Measurements from ENCODE around the gene BOLA2B. TPM values are rescaled to one million over a fixed set of nuclear protein-coding genes. Genes with fewer than 3 reads are reported as not detected.

BOLA2B gene
- total and polyA plus RNA-seq, 2 experiments from 2014 or later: 124 to 211 TPM

DNA sequence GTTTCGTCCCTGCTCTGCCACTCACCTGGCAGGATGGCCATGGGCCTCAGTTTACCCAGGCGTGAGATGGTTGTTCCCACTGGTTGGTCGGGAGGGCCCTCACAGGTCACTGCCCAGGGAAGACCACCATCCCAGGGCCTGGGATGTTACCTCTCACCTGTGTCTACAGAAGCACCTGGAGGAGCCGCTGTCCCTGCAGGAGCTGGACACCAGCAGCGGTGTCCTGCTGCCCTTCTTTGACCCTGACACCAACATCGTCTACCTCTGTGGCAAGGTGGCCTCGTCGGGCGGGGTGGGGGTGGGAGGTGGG lies 6.0 kb downstream of the BOLA2B start:
- 86% methylated on average over 9 of the region's 9 CpGs for WGBS (ENCODE audit: low lambda C conversion rate, missing lambda C conversion rate)
- no peak for TF ChIP-seq EZH2phosphoT487 (IDR thresholded peaks at IDR 0.05; ENCODE audit: low read depth, severe bottlenecking, unreplicated experiment)
- TF ChIP-seq EZH2 (IDR thresholded peaks at IDR 0.05; ENCODE audit: borderline replicate concordance): no peak
- TF ChIP-seq, protein P1, sequence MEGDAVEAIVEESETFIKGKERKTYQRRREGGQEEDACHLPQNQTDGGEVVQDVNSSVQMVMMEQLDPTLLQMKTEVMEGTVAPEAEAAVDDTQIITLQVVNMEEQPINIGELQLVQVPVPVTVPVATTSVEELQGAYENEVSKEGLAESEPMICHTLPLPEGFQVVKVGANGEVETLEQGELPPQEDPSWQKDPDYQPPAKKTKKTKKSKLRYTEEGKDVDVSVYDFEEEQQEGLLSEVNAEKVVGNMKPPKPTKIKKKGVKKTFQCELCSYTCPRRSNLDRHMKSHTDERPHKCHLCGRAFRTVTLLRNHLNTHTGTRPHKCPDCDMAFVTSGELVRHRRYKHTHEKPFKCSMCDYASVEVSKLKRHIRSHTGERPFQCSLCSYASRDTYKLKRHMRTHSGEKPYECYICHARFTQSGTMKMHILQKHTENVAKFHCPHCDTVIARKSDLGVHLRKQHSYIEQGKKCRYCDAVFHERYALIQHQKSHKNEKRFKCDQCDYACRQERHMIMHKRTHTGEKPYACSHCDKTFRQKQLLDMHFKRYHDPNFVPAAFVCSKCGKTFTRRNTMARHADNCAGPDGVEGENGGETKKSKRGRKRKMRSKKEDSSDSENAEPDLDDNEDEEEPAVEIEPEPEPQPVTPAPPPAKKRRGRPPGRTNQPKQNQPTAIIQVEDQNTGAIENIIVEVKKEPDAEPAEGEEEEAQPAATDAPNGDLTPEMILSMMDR (IDR thresholded peaks at IDR 0.05; ENCODE audit: poor library complexity): no peak
- DNase-seq (ENCODE audit: low spot score): no peak
- Histone ChIP-seq H3K4me1 (ENCODE audit: insufficient read depth) (no peaks in the 10 kb centered on the region), H4K20me1 (ENCODE audit: insufficient read depth, poor library complexity, severe bottlenecking) (no peaks in the 10 kb centered on the region), H2AFZ (no peak overlapping the region), H3K36me3 (replicated peaks; ENCODE audit: insufficient read depth, low read depth) (no peaks in the 10 kb centered on the region), H3K9me3 (ENCODE audit: low read depth) (no peaks in the 10 kb centered on the region), H3K4me2 (no peak overlapping the region), H3K4me3 (no peak overlapping the region), H3K79me2 (no peaks in the 10 kb centered on the region), H3K9me2 (replicated peaks; ENCODE audit: insufficient read depth) (no peaks in the 10 kb centered on the region), H3K27ac (no peak overlapping the region), H3K27me3 (no peaks in the 10 kb centered on the region)

DNA sequence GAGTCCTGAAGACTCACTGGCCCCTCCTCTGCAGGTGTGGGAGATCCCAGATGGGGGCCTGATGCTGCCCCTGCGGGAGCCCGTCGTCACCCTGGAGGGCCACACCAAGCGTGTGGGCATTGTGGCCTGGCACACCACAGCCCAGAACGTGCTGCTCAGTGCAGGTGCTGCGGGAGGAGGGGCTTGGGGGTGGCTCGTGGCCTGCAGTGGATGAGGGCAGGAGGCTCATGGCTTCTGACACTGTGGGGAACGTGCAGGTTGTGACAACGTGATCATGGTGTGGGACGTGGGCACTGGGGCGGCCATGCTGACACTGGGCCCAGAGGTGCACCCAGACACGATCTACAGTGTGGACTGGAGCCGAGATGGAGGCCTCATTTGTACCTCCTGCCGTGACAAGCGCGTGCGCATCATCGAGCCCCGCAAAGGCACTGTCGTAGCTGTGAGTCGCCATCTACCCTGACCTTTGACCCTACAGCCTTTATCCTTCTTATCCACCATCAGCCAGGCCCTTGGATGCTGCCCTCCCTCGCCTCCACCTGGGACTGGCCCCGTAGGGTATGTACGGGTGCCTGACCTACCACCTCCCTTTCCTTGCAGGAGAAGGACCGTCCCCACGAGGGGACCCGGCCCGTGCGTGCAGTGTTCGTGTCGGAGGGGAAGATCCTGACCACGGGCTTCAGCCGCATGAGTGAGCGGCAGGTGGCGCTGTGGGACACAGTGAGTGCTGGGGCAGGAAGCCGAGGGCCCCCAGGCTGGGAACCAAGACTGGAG lies 6.5 kb downstream of the BOLA2B start:
- Histone ChIP-seq H3K36me3 (replicated peaks; ENCODE audit: insufficient read depth, low read depth) (no peaks in the 10 kb centered on the region), H3K79me2 (no peaks in the 10 kb centered on the region), H2AFZ (no peak overlapping the region), H3K27ac (no peak overlapping the region), H3K4me3 (no peak overlapping the region), H3K9me3 (ENCODE audit: low read depth) (no peaks in the 10 kb centered on the region), H3K9me2 (replicated peaks; ENCODE audit: insufficient read depth) (no peaks in the 10 kb centered on the region), H3K27me3 (no peaks in the 10 kb centered on the region), H4K20me1 (ENCODE audit: insufficient read depth, poor library complexity, severe bottlenecking) (no peaks in the 10 kb centered on the region), H3K4me2 (no peak overlapping the region), H3K4me1 (ENCODE audit: insufficient read depth) (no peaks in the 10 kb centered on the region)
- peak; percentile 69 for DNase-seq (ENCODE audit: low spot score)
- TF ChIP-seq EZH2phosphoT487 (IDR thresholded peaks at IDR 0.05; ENCODE audit: low read depth, severe bottlenecking, unreplicated experiment) (no peak), EZH2 (IDR thresholded peaks at IDR 0.05; ENCODE audit: borderline replicate concordance) (no peak)
- TF ChIP-seq, protein P1 (IDR thresholded peaks at IDR 0.05; ENCODE audit: poor library complexity): peak; percentile 46
- 70% methylated on average over 36 of the region's 36 CpGs for WGBS (ENCODE audit: low lambda C conversion rate, missing lambda C conversion rate)

DNA sequence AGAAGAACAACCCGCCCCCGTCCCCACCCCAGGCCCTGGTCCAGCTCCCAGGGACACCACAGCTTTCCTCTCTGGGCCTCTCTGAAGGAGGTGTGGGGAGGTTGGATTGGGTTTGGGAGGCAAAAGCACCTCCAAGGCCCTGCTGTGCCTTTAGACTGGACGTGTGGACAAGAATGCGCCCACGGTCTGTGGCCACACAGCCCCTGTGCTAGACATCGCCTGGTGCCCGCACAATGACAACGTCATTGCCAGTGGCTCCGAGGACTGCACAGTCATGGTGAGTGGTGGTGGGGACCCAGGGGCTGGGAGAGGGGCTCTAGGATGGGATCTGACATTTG lies 7.1 kb downstream of the BOLA2B start:
- no peaks in the 10 kb centered on the region for H3K79me2 ChIP-seq
- no peak overlapping the region for H2AFZ ChIP-seq
- no peaks in the 10 kb centered on the region for H3K9me2 ChIP-seq (replicated peaks; ENCODE audit: insufficient read depth)
- H3K27me3 ChIP-seq: no peaks in the 10 kb centered on the region
- H3K9me3 ChIP-seq (ENCODE audit: low read depth): no peaks in the 10 kb centered on the region
- H3K36me3 ChIP-seq (replicated peaks; ENCODE audit: insufficient read depth, low read depth): no peaks in the 10 kb centered on the region
- no peaks in the 10 kb centered on the region for H4K20me1 ChIP-seq (ENCODE audit: insufficient read depth, poor library complexity, severe bottlenecking)
- TF ChIP-seq, protein P1 (IDR thresholded peaks at IDR 0.05; ENCODE audit: poor library complexity): no peak
- TF ChIP-seq EZH2phosphoT487 (IDR thresholded peaks at IDR 0.05; ENCODE audit: low read depth, severe bottlenecking, unreplicated experiment): no peak
- no peak for TF ChIP-seq EZH2 (IDR thresholded peaks at IDR 0.05; ENCODE audit: borderline replicate concordance)
- no peaks in the 10 kb centered on the region for H3K4me1 ChIP-seq (ENCODE audit: insufficient read depth)
- H3K4me2 ChIP-seq: no peak overlapping the region
- H3K27ac ChIP-seq: no peak overlapping the region
- DNase-seq (ENCODE audit: low spot score): no peak
- no peak overlapping the region for H3K4me3 ChIP-seq
- 94% methylated on average over 9 of the region's 9 CpGs for WGBS (ENCODE audit: low lambda C conversion rate, missing lambda C conversion rate)

All from hepatocyte (in vitro differentiated cells).